ENCODE measurements around the gene ATXN3. TPM values are rescaled to one million over a fixed set of nuclear protein-coding genes. Genes with fewer than 3 reads are reported as not detected.

ATXN3 gene
- total and polyA plus RNA-seq, 2 donors (not counting 1 experiment from before 2014, with no cell fraction given) = 34.1 to 63.3 TPM

- Histone ChIP-seq H3K4me3 (replicated peaks in 1 of 4; ENCODE audit: control extremely low read depth in 1 of 4, insufficient read depth in 1 of 4, low read depth in 3 of 4, low read length in 4 of 4) (peak overlapping the region; percentile 72 to 98 (median 82)), H3K36me3 (ENCODE audit: control insufficient read depth, insufficient read depth, low read length) (no peaks in the 10 kb centered on the region), H3K4me2 (ENCODE audit: extremely low read depth, insufficient read depth, low read length) (peak overlapping the region; percentile 69), H3K27ac (ENCODE audit: insufficient read depth, low read length) (peak overlapping the region; percentile 91), H3K4me1 (ENCODE audit: control insufficient read depth, extremely low read depth, insufficient read depth, low read length) (peaks cover 4% of the 10 kb centered on the region), H3K27me3 (ENCODE audit: control insufficient read depth, insufficient read depth, low read length) (no peaks in the 10 kb centered on the region), H3K9ac (ENCODE audit: insufficient read depth, low read length) (peak overlapping the region; percentile 86), H4K20me1 (ENCODE audit: control insufficient read depth, extremely low read depth, insufficient read depth, low read length) (no peaks in the 10 kb centered on the region), H3K79me2 (ENCODE audit: control insufficient read depth, insufficient read depth, low read length) (peaks cover 21% of the 10 kb centered on the region), H3K9me3 (ENCODE audit: control insufficient read depth, insufficient read depth, low read depth, low read length) (no peaks in the 10 kb centered on the region), H2AFZ (ENCODE audit: low read length) (peak overlapping the region; percentile 48)
- no peak for TF ChIP-seq CTCF (conservative IDR thresholded peaks at IDR 0.05 in 1 of 2, IDR thresholded peaks at IDR 0.05 in 1 of 2; ENCODE audit: low read depth in 1 of 2, low read length in 2 of 2)
- TF ChIP-seq EZH2 (IDR thresholded peaks at IDR 0.05; ENCODE audit: low read length, missing control alignments) = no peak
- DNase-seq (ENCODE audit: low read depth in 2 of 2) = peak in 1 of 2 donors; percentile 55
These were observed 1.1 kb downstream of the ATXN3 start for GRCh38 chr14:92105073-92105892.

- DNase-seq (ENCODE audit: low read depth in 2 of 2) = no peak
- Histone ChIP-seq H3K4me1 (ENCODE audit: control insufficient read depth, extremely low read depth, insufficient read depth, low read length) (peaks cover 4% of the 10 kb centered on the region), H3K27me3 (ENCODE audit: control insufficient read depth, insufficient read depth, low read length) (no peaks in the 10 kb centered on the region), H3K79me2 (ENCODE audit: control insufficient read depth, insufficient read depth, low read length) (peaks cover 28% of the 10 kb centered on the region), H4K20me1 (ENCODE audit: control insufficient read depth, extremely low read depth, insufficient read depth, low read length) (no peaks in the 10 kb centered on the region), H3K36me3 (ENCODE audit: control insufficient read depth, insufficient read depth, low read length) (no peaks in the 10 kb centered on the region), H3K9me3 (ENCODE audit: control insufficient read depth, insufficient read depth, low read depth, low read length) (no peaks in the 10 kb centered on the region), H3K4me3 (replicated peaks in 1 of 4; ENCODE audit: control extremely low read depth in 1 of 4, insufficient read depth in 1 of 4, low read depth in 3 of 4, low read length in 4 of 4) (no peak overlapping the region), H3K9ac (ENCODE audit: insufficient read depth, low read length) (no peak overlapping the region), H2AFZ (ENCODE audit: low read length) (no peak overlapping the region), H3K27ac (ENCODE audit: insufficient read depth, low read length) (no peak overlapping the region), H3K4me2 (ENCODE audit: extremely low read depth, insufficient read depth, low read length) (no peak overlapping the region)
- TF ChIP-seq EZH2 (IDR thresholded peaks at IDR 0.05; ENCODE audit: low read length, missing control alignments) (no peak), CTCF (conservative IDR thresholded peaks at IDR 0.05 in 1 of 2, IDR thresholded peaks at IDR 0.05 in 1 of 2; ENCODE audit: low read depth in 1 of 2, low read length in 2 of 2) (no peak)
These were observed 2.9 kb downstream of the ATXN3 start for GRCh38 chr14:92103363-92103989.

GRCh38 chr14:92099802-92100201 lies 6.6 kb downstream of the ATXN3 start:
- Histone ChIP-seq H3K9ac (ENCODE audit: insufficient read depth, low read length) (no peak overlapping the region), H3K36me3 (ENCODE audit: control insufficient read depth, insufficient read depth, low read length) (no peaks in the 10 kb centered on the region), H3K9me3 (ENCODE audit: control insufficient read depth, insufficient read depth, low read depth, low read length) (no peaks in the 10 kb centered on the region), H3K4me3 (replicated peaks in 1 of 4; ENCODE audit: control extremely low read depth in 1 of 4, insufficient read depth in 1 of 4, low read depth in 3 of 4, low read length in 4 of 4) (no peak overlapping the region), H3K79me2 (ENCODE audit: control insufficient read depth, insufficient read depth, low read length) (peaks cover 24% of the 10 kb centered on the region), H3K4me1 (ENCODE audit: control insufficient read depth, extremely low read depth, insufficient read depth, low read length) (peaks cover under 1% of the 10 kb centered on the region), H2AFZ (ENCODE audit: low read length) (no peak overlapping the region), H3K4me2 (ENCODE audit: extremely low read depth, insufficient read depth, low read length) (no peak overlapping the region), H4K20me1 (ENCODE audit: control insufficient read depth, extremely low read depth, insufficient read depth, low read length) (no peaks in the 10 kb centered on the region), H3K27me3 (ENCODE audit: control insufficient read depth, insufficient read depth, low read length) (no peaks in the 10 kb centered on the region), H3K27ac (ENCODE audit: insufficient read depth, low read length) (no peak overlapping the region)
- TF ChIP-seq CTCF (conservative IDR thresholded peaks at IDR 0.05 in 1 of 2, IDR thresholded peaks at IDR 0.05 in 1 of 2; ENCODE audit: low read depth in 1 of 2, low read length in 2 of 2) (no peak), EZH2 (IDR thresholded peaks at IDR 0.05; ENCODE audit: low read length, missing control alignments) (no peak)
- DNase-seq (ENCODE audit: low read depth in 2 of 2) = no peak
